AG10803 (cell line): ENCODE results near the gene ITGB6.

ENCODE experiments used
- DNase-seq: peaks from one replicate; pipeline ENCODE4 v3.0.0; 2010; ENCODE audit warnings: low read depth
- H3K4me3 ChIP-seq: 2 replicates; pipeline ENCODE4 v1.5.1; 2011; ENCODE audit warnings: mild to moderate bottlenecking, low read length, control low read depth
- CTCF ChIP-seq: conservative IDR thresholded peaks from 2 replicates; pipeline ENCODE4 v1.5.1; 2011; ENCODE audit warnings: mild to moderate bottlenecking, low read length, control low read depth, inconsistent platforms

The ITGB6 gene

DNA sequence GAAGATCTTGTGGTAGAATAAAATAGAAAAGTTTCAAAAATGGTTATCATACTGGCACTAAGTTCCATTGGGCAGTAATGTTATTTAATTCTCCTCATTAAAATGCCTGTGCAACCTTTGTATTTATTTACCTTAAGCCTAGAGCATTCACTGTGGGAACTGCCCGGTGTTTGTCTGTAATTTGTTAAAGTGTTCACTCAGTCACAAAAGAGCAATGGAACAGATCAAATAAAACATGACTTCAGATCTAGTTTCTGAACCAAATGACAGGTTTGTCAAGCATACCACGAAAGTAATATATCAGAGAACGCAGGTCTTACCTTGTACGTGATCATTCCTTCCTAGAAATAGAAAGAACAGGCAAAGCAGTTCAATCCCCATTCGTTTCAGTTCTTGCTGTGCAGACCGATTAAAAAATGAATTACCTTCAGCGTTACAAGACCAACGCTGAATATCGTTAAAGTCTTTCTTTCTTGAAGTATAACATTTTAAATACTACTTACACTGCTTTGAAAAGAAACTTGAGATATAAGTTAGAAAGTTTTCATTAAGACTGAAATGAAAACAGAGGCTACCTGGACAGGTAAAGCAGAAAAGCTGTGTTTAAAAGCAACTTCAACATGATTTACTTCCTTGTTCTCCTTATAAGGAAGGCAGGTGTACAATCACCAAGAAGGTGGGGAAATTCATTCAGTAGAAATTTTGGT is at the start of gene ITGB6:
Gene ITGB6 (minus strand): TSS at position 590 of the 707 bp plus-strand sequence. CDS start 209 bp downstream, at position 381.
- no peak for TF ChIP-seq CTCF
- DNase-seq = no peak
- no peak within 1 kb of the TSS for H3K4me3 ChIP-seq

- DNase-seq = no peak
- H3K4me3 ChIP-seq = no peak overlapping the region
- no peak for TF ChIP-seq CTCF
Measured at GRCh38 chr2:160247296-160248035, 47.4 kb upstream of the ITGB6 start.

DNA sequence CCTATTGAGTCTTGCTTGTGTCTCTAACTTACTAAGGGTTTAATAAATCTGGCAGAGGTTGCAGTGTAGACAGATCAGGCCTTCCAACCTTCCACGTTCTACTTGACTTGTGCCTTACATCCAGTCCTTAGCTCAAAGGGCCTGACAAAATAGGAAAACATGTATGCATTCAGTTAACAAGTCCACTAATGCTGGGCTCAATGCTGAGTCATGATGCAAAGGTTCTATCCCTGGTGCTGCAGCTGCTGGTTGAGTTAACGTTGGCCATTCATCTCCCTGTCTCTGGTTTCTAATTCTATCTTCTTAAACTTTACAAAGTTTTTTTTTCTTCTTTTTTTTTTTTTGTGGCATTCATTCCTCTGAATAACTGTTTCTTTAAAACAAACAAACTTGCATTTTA is 46.3 kb upstream of the ITGB6 start:
- TF ChIP-seq CTCF = no peak
- H3K4me3 ChIP-seq = no peak overlapping the region
- no peak for DNase-seq

GRCh38 chr2:160245614-160246155 is 45.6 kb upstream of the ITGB6 start:
- no peak for DNase-seq
- no peak overlapping the region for H3K4me3 ChIP-seq
- no peak for TF ChIP-seq CTCF

DNA sequence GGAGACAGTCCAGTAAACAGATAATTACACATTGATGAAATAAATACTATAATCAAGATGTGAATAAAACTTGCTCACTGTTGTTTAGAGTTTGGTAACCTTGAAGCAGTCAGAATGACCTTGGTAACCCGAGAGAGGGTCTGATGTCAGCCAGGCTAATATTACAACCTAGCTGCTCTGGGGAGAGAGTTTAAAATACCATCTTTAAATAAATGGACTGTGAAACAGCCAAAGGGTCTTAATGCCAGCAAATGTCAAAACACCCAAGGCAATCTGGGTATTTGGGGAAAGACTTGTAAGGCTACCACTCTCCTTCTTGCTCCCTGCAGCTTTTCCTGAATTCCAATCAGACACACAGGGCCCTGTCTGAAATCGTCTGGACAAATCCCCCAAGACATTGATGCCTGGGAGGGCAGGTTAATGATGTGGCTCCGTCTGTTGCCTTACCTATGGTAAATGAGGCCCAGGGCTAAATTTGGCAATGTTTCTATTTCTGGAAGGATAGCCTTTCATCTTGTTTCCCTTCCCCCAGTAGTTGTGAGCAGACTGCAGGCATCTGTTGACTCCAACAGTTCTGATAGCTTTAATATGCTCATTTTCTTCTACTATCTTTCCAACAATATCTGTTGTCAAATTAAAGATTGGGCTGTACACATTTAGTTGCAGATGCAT is 43.0 kb upstream of the ITGB6 start:
- no peak for DNase-seq
- TF ChIP-seq CTCF = no peak
- no peak overlapping the region for H3K4me3 ChIP-seq

DNA sequence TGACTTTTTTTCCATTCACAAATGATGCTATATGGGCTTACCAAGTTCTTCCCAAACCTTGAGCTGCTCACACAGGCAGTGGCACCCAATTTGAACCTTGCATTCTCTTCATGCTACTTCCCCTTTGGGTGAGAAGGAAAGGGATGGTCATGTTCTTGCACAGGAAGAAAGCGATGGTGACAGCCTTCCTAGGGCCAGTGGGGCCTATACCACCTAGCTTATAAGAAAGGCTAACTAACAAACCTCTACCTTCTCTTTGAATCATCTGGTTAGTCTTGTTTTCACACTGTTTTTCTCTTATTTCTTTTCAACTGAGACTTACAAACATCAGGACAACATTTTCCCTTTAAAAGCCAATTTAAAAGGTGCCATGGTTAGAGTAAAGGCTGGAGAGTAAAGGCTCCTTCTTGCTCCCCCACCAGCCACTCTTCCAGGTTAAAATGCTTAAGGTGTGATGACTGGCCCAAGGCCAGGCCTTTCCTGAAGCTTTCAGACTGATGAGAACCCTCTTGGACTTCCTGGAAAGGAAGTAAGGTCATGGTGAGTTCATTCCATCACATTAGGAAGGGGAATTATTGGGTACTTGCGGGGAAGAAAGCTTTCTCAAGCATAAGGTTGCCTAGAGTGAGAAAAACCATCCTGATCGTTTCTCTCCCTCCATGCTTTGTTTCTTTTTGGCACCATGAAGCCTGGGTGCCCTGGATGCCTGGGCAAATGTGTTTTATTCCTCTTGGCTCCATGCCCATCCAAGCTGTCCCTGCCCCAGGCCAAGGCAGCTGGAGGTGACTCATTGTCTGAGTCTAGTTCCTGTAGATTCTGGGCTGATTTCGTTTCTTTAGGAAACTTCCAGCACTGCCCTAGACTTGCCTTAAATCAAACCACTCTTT is 41.4 kb upstream of the ITGB6 start:
- no peak for TF ChIP-seq CTCF
- DNase-seq = peak; percentile 71
- no peak overlapping the region for H3K4me3 ChIP-seq
